Stimulated activated CD4-positive, alpha-beta T cell treated with anti-CD3 and anti-CD28 coated beads, Interleukin-4, amount 100 ng/mL, for 4 hours (primary cell): ENCODE data around the gene ALDH9A1.

ENCODE experiments used
- DNase-seq, 2 experiments: peaks; one replicate each; pipeline ENCODE4 v3.0.0-alpha.2; 2020

Gene ALDH9A1

DNA sequence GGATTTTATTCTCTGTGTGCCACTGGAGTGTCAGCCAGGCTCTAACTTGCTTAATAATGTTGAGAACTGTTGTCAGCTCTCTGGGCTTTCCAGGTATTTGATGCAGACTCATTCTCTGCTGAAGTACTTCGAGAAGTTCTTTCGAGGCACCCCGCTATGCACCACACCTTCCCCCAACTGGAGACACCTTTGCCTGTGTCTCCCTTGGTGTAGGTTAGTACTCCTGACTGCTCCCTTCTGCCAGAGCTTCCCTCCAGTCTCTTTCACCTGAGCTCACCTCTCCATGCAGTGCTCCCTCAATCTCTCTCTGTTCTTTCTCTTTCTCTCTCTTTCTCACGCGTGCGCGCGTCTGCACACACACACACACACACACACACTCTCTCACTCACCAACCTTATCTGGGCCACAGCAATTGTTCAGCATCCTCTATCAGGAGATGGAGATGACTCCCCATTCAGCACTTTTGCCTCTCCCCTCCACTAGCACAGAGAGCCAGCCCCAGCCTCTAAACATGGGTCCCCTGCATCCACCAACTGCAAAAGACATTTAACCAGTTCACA, 81.3 kb downstream of the ALDH9A1 start:
- no peak for DNase-seq

DNA sequence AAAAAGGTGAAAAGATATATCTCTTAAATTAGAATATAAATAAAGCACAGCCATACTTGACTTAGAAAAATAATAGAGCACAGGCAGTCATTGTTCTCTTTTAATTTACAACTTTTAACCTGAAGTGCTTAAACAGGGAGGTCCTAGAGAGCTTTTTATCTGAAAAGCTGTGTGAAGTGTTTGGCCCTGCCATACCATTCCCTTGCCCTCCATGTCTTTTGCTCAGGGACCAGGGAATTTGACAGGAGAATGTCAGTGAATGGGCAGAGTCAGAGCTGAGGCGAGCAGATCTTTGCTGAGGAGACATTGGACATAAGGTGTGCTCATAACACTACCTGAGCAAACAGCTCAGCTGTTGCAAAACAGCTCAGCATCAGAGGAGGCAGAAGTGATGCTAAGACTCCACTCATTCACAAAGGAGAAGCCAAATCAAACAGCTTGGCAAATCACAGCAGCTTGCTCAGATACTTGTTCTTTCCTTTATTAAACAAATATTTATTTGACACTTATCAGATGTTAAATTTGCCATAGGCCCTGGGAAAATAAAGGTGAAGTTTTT, 82.2 kb downstream of the ALDH9A1 start:
- DNase-seq = no peak
